Panc1 (cell line): ENCODE measurements around the gene MIX23. TPM values are rescaled to one million over a fixed set of nuclear protein-coding genes. Genes with fewer than 3 reads are reported as not detected.

Source experiments
- ATAC-seq: fragments of 200-7000 bp; cut with Tn5 transposase; 2 replicates; pipeline ENCODE4 v1.9.1; 2020; ENCODE audit warnings: mild to moderate bottlenecking, moderate library complexity
- BruUV-seq: library from RNA; stranded (reverse); fragments of 400-500 nt; replicated peaks from 2 replicates; lab custom pipeline; 2021; lab: Mats Ljungman, UMichigan
- CTCF ChIA-PET: fragments of 300-600 bp; sonication (Branson Sonifier 250); formaldehyde crosslinking; loops from one replicate; lab custom pipeline; 2022; ENCODE audit warnings: antibody characterized with exemption; lab: Charles Lee
- POLR2A ChIA-PET: fragments of 300-600 bp; sonication (Branson Sonifier 250); formaldehyde crosslinking; loops from one replicate; lab custom pipeline; 2022; ENCODE audit warnings: antibody characterized with exemption; lab: Charles Lee
- DNase-seq: peaks from one replicate; pipeline ENCODE4 v3.0.0-alpha.2; 2010; ENCODE audit warnings: low read depth, low spot score
- H3K27ac ChIP-seq: 2 replicates; pipeline ENCODE4 v1.5.1; 2011; ENCODE audit warnings: mild to moderate bottlenecking, low read length, inconsistent platforms
- H3K27me3 ChIP-seq: fragments of 200-500 bp; sonication (Bioruptor generic); 2 replicates; pipeline ENCODE4 v1.6.0; 2014; ENCODE audit warnings: low read length, inconsistent platforms; ENCODE audit not compliant: control insufficient read depth, insufficient read depth
- H3K36me3 ChIP-seq: fragments of 200-500 bp; sonication (Bioruptor generic); 2 replicates; pipeline ENCODE4 v1.5.1; 2014; ENCODE audit warnings: inconsistent platforms, mild to moderate bottlenecking, low read length, moderate library complexity; ENCODE audit not compliant: control insufficient read depth, insufficient read depth
- H3K4me1 ChIP-seq: 2 replicates; pipeline ENCODE4 v1.5.1; 2011; ENCODE audit warnings: inconsistent platforms, mild to moderate bottlenecking, low read length, moderate library complexity; ENCODE audit not compliant: control insufficient read depth, insufficient read depth
- H3K4me3 ChIP-seq, 2 experiments: 2 replicates each; pipeline ENCODE4 v1.5.1; 2011 to 2012; ENCODE audit warnings: low read depth in 2 of 2, low read length in 2 of 2, mild to moderate bottlenecking in 2 of 2, inconsistent platforms in 1 of 2, moderate library complexity in 1 of 2
- H3K9me3 ChIP-seq: fragments of 200-500 bp; sonication (Bioruptor generic); 2 replicates; pipeline ENCODE4 v1.5.1; 2014; ENCODE audit warnings: low read depth, mild to moderate bottlenecking, inconsistent platforms, low read length, moderate library complexity; ENCODE audit not compliant: control insufficient read depth, insufficient read depth
- CTCF ChIP-seq: fragments of 450-650 bp; IDR thresholded peaks from 2 replicates; pipeline ENCODE4 v1.5.1; 2017; ENCODE audit warnings: mild to moderate bottlenecking
- POLR2AphosphoS5 ChIP-seq: IDR thresholded peaks from 2 replicates; pipeline ENCODE4 v1.6.1; 2012; ENCODE audit warnings: mild to moderate bottlenecking, low read depth, low read length, moderate library complexity
- REST ChIP-seq, 2 experiments: IDR thresholded peaks; 2 replicates each; pipeline ENCODE4 v1.6.1; 2011 to 2012; ENCODE audit warnings: low read depth in 2 of 2, control low read depth in 1 of 2, low read length in 1 of 2, mild to moderate bottlenecking in 1 of 2, moderate library complexity in 1 of 2; ENCODE audit not compliant: insufficient read depth in 1 of 2
- SIN3A ChIP-seq: IDR thresholded peaks from 2 replicates; pipeline ENCODE4 v1.6.1; 2012; ENCODE audit warnings: low read depth, mild to moderate bottlenecking, low read length, moderate library complexity, borderline replicate concordance; ENCODE audit not compliant: insufficient read depth
- TCF7L2 ChIP-seq: IDR thresholded peaks from 2 replicates; pipeline ENCODE4 v1.6.1; 2011; ENCODE audit warnings: mild to moderate bottlenecking, low read depth, low read length, inconsistent platforms
- in situ Hi-C: cut with HindIII; loops from 2 replicates; pipeline ENCODE4 v1.10.0; 2016; ENCODE audit warnings: low sequenced_read_pairs, low pct_unique_long_range_greater_than_20kb
- intact Hi-C: fragments of 100-400 bp; cut with micrococcal nuclease; formaldehyde crosslinking; loops from one replicate; pipeline ENCODE4 v1.10.0; 2022; ENCODE audit not compliant: unreplicated experiment
- total RNA-seq: library from RNA; stranded (reverse); gene quantifications from one replicate; pipeline ENCODE4 v1.2.1, GENCODE V29; 2021; ENCODE audit not compliant: unreplicated experiment

MIX23 gene
- total RNA-seq, 1 experiment from 2014 or later, result 61.7 TPM

DNA sequence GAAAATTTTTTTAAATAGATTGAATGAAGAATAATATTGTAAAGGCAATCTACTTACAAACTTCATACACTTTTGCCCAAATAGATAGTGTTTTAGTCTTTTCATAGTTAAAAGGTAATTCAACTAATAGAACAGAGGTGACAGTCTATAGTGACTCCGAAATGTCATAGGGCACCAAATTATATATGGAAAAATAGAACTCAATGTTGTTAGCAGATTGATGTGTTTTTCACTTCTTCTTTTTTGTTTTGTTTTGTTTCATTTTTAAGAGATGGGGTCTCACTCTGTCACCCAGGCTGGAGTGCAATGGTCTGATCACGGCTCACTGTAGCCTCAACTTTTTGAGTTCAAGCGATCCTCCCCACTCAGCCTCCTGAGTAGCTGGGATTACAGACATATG is 57.3 kb downstream of the MIX23 start:
- Histone ChIP-seq H3K4me3 (no peak overlapping the region), H3K27me3 (no peaks in the 10 kb centered on the region), H3K4me1 (no peaks in the 10 kb centered on the region), H3K36me3 (no peaks in the 10 kb centered on the region), H3K9me3 (no peaks in the 10 kb centered on the region), H3K27ac (no peak overlapping the region)
- no peak for ATAC-seq
- BruUV-seq, result no TSS peak
- intact Hi-C loops (loop anchor here (2.0 kb wide), 1 partner anchor 43 kb away; no protein-coding TSS in a partner anchor), in situ Hi-C loops (no loop called here)
- POLR2A ChIA-PET, result no interaction called here
- no peak for DNase-seq
- CTCF ChIA-PET, result no interaction called here
- TF ChIP-seq TCF7L2 (no peak), CTCF (no peak), REST (IDR thresholded peaks at IDR 0.05; ENCODE audit: insufficient read depth in 1 of 2, low read depth in 2 of 2, low read length in 1 of 2) (no peak), SIN3A (no peak), POLR2AphosphoS5 (no peak)

DNA sequence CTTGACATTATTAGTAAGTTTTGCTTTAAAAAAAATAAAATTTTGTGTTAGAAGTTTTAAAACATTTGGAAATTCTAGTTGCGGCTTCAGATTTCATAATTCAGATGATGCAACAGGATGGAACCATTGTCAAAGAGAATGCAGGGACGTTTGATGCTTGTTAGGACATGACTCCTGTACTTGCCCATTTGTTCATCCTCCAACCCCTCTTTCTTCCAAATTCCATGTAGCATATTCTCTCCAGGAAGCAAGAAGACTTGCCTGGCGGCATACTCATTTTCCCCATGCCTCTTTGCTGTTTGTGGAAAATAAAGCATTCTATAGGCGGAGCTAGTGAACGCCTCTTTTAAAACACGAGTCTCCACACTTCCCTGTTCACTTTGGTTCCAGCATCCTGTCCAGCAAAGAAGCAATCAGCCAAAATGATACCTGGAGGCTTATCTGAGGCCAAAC is 58.1 kb downstream of the MIX23 start, which contains the start of gene CSTA:
TSS of gene CSTA (plus strand) at position 378 of the 453 bp plus-strand sequence. CDS start at position 423, 45 bp downstream.
- intact Hi-C loops (loop anchor here (2.0 kb wide), 1 partner anchor 44 kb away; no protein-coding TSS in a partner anchor), in situ Hi-C loops (no loop called here)
- Histone ChIP-seq H3K4me1 (no peaks in the 10 kb centered on the region), H3K27me3 (no peaks in the 10 kb centered on the region), H3K4me3 (no peak within 1 kb of the TSS), H3K36me3 (no peaks in the 10 kb centered on the region), H3K27ac (no peak within 1 kb of the TSS), H3K9me3 (no peaks in the 10 kb centered on the region; the same call in 1 of the 2 replicates)
- BruUV-seq, result no TSS peak
- DNase-seq, result no peak
- POLR2A ChIA-PET, result no interaction called here
- CTCF ChIA-PET, result no interaction called here
- no peak for ATAC-seq
- no peak for TF ChIP-seq POLR2AphosphoS5
- TF ChIP-seq CTCF, result no peak
- TF ChIP-seq TCF7L2, result no peak
- TF ChIP-seq REST (IDR thresholded peaks at IDR 0.05; ENCODE audit: insufficient read depth in 1 of 2, low read depth in 2 of 2, low read length in 1 of 2), result no peak
- TF ChIP-seq SIN3A, result no peak
